GM21515 (cell line): ENCODE data around the gene FMO1.
"Not testable (repeated sequence)": the region's sequence is repeated elsewhere in the genome, so short reads cannot be mapped to it uniquely, and the experiment has no call there.

Experiments
- ATAC-seq: cut with Tn5 transposase; IDR thresholded peaks from one replicate; pipeline ENCODE4 v1.9.1; 2021; ENCODE audit not compliant: unreplicated experiment

Gene FMO1

GRCh38 chr1:171279678-171280077 is 31.4 kb downstream of the FMO1 start:
- no peak for ATAC-seq

GRCh38 chr1:171280599-171280998 is 32.3 kb downstream of the FMO1 start:
- no peak for ATAC-seq

GRCh38 chr1:171286032-171286705 is 37.9 kb downstream of the FMO1 start:
- peak; percentile 64 for ATAC-seq

- ATAC-seq: no peak
These were observed 42.3 kb downstream of the FMO1 start for GRCh38 chr1:171290621-171291020.

- no peak for ATAC-seq
These were observed 44.5 kb downstream of the FMO1 start for GRCh38 chr1:171292799-171293198.

- not testable (repeated sequence) for ATAC-seq
These were observed 47.1 kb downstream of the FMO1 start for GRCh38 chr1:171295383-171295782.

- ATAC-seq: no peak
These were observed 47.5 kb downstream of the FMO1 start for GRCh38 chr1:171295821-171296220.

- ATAC-seq: no peak
These were observed 48.6 kb downstream of the FMO1 start for GRCh38 chr1:171296897-171297296.

- ATAC-seq: no peak
These were observed 50.4 kb downstream of the FMO1 start for GRCh38 chr1:171298696-171299095.

- ATAC-seq: no peak
These were observed 51.0 kb downstream of the FMO1 start for GRCh38 chr1:171299342-171299741.

- no peak for ATAC-seq
These were observed 52.1 kb downstream of the FMO1 start for GRCh38 chr1:171300401-171300800.

GRCh38 chr1:171310661-171311087 is 62.4 kb downstream of the FMO1 start:
- no peak for ATAC-seq

- no peak for ATAC-seq
These were observed 63.7 kb downstream of the FMO1 start for GRCh38 chr1:171311771-171312558.

GRCh38 chr1:171313319-171313834 is 65.1 kb downstream of the FMO1 start:
- peak; percentile 38 for ATAC-seq

GRCh38 chr1:171313835-171314320 is 65.6 kb downstream of the FMO1 start, which contains the start of gene FMO4:
Gene FMO4 (plus strand): TSS chr1:171314183. CDS start chr1:171319826, 5,643 bp downstream.
- ATAC-seq: peak; percentile 100

GRCh38 chr1:171329251-171329650 is 81.0 kb downstream of the FMO1 start:
- no peak for ATAC-seq

- no peak for ATAC-seq
These were observed 85.8 kb downstream of the FMO1 start for GRCh38 chr1:171334024-171334640.
